H7 (cell line): Measurements from ENCODE around the gene NEK7. TPM values are rescaled to one million over a fixed set of nuclear protein-coding genes. Genes with fewer than 3 reads are reported as not detected.

Source experiments
- DNase-seq: peaks from one replicate; pipeline ENCODE4 v3.0.0; 2012
- H3K27me3 ChIP-seq: 2 replicates; pipeline ENCODE4 v1.6.0; 2011; ENCODE audit warnings: mild to moderate bottlenecking, low read length; ENCODE audit not compliant: control insufficient read depth, insufficient read depth
- H3K36me3 ChIP-seq: replicated peaks from 2 replicates; pipeline ENCODE4 v1.5.1; 2011; ENCODE audit warnings: low read length; ENCODE audit not compliant: control insufficient read depth, insufficient read depth
- H3K4me3 ChIP-seq: 2 replicates; pipeline ENCODE4 v1.5.1; 2011; ENCODE audit warnings: low read depth, mild to moderate bottlenecking, control low read depth, low read length, moderate library complexity; ENCODE audit not compliant: insufficient read depth
- total RNA-seq: library from RNA; depleted of rRNA; stranded (reverse); fragments of >200 nt; shearing (Covaris generic); gene quantifications from 2 replicates; pipeline ENCODE4 v1.2.3, GENCODE V29; 2014

Gene NEK7
- total RNA-seq, 1 experiment from 2014 or later, result 20.3 TPM

DNA sequence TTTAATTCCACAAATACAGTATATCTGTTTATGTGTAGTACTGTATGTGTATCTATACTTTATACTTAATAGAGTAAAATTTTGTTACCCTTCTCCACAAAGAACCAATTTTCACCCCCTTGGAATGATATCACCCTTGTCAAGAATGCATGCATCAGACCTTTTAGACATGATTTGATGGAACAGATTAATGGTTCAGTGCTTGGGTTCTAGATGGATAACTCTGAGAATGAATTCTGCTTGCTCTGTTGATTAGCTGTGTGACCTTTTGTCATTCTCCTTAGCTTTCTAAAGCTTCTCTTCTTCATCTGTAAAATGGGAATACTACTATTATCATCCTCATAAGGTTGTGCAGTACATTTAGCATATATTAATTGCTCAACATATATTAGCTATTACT is 105.1 kb downstream of the NEK7 start:
- H3K27me3 ChIP-seq, result no peaks in the 10 kb centered on the region; the same call in 1 of the 2 replicates
- H3K36me3 ChIP-seq, result no peaks in the 10 kb centered on the region
- no peak for DNase-seq
- no peak overlapping the region for H3K4me3 ChIP-seq

DNA sequence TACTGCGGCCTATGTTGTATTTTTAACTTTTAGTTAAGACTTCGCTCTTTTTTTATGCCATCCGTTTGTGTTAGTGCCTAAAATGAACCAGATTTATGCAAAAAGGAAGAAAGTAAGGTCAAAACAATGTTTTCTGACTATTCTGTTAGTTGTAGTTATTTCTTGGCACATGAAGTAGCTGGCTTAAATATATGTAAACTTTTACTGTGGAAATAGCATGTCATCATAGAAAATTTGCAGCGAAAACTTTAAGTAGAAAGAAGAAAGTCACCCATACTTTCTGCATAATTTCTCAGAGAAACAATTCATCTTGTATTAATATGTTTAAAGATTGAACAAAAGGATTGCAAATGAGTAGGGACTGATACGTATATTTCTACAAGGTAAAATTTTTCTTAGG is 106.4 kb downstream of the NEK7 start:
- DNase-seq, result no peak
- H3K36me3 ChIP-seq, result no peaks in the 10 kb centered on the region

DNA sequence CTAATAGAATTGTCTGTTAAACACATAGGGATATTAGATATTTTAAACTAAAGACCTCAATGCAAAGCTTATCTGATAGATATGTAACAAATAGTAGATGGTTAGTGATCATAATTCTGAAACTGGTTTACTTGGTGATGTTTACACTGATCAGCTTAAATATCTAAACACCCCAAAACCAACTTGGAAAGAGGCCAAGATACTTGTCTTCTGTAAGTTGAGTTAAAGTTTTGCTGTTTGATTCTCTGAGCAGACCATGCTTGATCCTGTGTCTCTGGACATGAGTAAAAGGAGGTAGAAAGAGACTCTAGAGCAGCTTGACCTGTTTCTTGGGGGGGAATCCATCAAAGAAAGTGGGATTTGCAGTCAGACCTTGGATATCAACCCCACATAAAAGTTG is 107.5 kb downstream of the NEK7 start:
- no peaks in the 10 kb centered on the region for H3K36me3 ChIP-seq
- no peak for DNase-seq
- H3K4me3 ChIP-seq, result no peak overlapping the region
- no peaks in the 10 kb centered on the region; the same call in 1 of the 2 replicates for H3K27me3 ChIP-seq

More for the DNA sequence above, 106.4 kb downstream of the NEK7 start:
- Histone ChIP-seq H3K27me3 (no peaks in the 10 kb centered on the region; the same call in 1 of the 2 replicates), H3K4me3 (no peak overlapping the region)

DNA sequence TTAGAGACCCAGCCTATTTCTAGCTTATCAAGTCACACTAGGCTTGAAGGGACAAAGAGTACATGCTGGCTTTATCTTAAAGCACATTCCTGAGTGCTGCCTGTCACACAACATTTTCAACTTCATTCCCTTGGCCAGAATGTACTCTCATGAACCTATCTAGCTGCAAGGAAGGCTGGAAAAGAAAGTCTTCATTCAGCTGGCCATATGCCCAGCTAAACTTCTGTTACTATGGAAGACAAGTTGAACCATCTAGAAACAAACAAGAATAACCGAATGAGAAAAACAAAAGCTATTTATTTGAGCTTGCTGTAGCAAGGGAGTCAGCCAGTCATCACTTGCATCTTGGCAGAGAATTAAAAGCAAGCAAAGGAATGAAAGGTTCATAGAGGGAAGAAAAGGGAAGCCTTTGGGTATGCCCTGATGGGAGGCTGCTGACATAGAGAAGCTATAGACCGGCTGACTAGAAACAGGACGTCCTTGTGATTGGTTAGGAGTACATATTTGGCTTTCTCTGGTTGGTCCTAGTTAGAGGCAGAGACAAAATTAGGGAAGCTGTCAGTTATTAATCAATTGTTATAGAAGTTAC is 108.4 kb downstream of the NEK7 start:
- Histone ChIP-seq H3K36me3 (no peaks in the 10 kb centered on the region), H3K27me3 (no peaks in the 10 kb centered on the region), H3K4me3 (no peak overlapping the region)
- no peak for DNase-seq

DNA sequence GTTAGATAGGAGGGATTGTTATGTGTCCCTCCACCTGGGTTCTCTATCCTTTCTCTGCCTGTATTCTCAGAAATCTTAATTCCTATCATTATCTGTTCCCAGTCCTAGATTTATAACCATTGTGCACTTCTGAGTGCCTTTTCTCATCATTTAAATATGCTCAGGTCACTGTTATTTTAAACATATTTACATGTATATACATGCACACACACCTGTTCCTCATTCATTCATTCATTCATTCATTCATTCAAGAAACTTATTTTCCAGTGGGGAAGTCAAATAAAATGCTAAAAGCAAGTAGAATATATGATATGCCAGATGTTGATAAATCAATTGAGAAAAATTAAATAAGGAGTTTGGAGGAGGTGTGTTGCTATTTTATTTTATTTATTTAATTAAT is 110.3 kb downstream of the NEK7 start:
- DNase-seq, result no peak
- no peaks in the 10 kb centered on the region for H3K36me3 ChIP-seq
- H3K4me3 ChIP-seq, result no peak overlapping the region
- no peaks in the 10 kb centered on the region for H3K27me3 ChIP-seq

DNA sequence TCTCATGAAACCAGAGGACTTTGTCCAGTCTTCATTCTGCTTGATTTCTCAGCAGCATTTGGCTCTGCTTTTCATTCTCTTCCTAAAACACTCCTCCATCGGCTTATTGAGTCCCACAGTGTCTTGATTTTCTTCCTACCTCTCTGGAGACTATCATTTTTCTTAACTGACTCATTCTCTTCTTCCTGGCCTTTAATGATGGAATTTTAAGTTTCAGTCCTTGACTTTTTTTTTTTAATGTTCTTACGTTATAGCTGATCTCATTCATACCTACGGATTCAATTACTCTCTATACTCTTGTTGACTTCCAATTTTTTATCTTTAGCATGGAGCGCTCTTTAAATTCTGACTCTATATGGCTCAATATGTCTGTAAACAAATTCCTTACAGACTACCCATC is 111.1 kb downstream of the NEK7 start:
- DNase-seq, result no peak
- H3K4me3 ChIP-seq, result no peak overlapping the region
- no peaks in the 10 kb centered on the region for H3K27me3 ChIP-seq
- H3K36me3 ChIP-seq, result no peaks in the 10 kb centered on the region

DNA sequence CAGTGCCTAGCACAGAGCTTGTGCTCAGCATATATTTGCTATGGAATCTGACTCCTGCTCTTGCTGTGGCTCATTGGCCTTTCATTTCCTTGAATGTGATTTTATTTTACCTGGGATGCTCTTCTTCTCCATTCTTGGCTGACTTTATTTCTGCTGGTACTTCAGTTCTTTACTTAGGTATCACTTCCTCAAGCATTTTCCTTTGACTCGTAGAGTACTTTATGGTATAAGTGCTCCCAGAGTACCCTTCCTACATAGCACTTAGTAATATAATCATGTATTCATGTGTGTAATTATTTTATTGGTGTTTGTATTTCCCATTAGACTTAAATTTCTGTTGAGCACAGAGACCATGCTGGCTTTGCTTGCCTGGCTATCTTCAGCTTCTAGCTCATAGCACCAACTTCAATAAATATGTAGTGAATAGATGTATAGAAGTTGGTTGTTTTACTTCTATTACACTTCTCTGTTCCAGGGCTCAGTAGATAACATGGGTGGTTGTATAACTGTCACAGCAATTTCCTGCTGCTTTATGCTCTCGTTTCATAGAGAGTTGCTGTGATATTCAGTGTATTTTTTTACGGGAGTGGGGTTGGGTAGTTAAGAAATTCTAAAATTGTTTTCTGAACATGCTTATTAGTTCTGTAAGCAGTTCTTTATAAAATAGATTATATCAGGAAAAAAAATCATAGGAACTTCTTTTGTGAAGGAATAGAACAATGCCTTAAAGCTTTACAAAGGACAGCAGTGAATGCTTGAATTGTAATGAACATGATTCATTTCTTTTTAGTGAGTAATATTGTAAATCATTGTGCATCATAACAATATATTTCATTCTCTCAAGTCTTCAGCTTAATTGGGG is 112.2 kb downstream of the NEK7 start:
- no peaks in the 10 kb centered on the region for H3K36me3 ChIP-seq
- H3K4me3 ChIP-seq, result no peak overlapping the region
- DNase-seq, result no peak
- H3K27me3 ChIP-seq, result no peaks in the 10 kb centered on the region

DNA sequence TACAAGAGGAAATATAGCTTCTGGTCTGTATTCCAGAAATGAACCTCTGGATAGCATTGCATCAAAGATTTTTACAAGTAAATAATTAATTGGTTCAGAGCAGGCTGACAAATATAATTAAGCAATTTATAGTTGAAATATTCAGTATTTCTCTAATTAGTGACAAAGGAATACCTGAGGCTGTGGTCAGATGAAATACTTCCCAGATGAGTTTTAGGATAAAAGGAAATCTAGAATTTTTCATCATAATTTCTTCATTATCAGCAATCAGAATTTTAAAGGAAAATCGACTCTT is 112.8 kb downstream of the NEK7 start:
- Histone ChIP-seq H3K36me3 (no peaks in the 10 kb centered on the region), H3K27me3 (no peaks in the 10 kb centered on the region), H3K4me3 (no peak overlapping the region)
- no peak for DNase-seq

DNA sequence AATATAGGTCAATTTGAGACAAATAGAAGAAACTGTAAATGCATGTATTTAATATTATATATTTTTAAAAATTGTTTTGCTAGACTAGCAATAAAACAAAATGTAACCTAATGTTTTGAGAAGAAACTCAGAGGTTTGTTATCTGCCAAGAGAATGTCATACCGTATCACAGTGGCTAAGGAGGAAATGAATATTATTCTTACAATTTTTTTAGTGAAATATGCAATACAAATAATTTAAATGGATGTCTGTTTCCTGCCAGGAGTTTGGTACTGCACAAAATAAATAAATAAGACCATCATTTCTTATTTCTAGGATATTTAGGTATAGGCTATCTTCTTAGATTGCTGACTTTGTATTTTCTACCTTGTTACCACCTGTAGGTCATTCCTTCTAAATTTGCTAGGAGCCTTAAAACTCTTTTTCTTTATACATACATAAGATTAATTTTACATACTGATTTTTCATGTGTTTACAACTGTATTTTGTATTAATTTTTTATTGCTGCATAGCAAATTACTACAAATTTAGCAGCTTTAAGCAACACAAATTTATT is 113.6 kb downstream of the NEK7 start:
- DNase-seq, result no peak
- Histone ChIP-seq H3K36me3 (no peaks in the 10 kb centered on the region), H3K4me3 (no peak overlapping the region), H3K27me3 (no peaks in the 10 kb centered on the region)

DNA sequence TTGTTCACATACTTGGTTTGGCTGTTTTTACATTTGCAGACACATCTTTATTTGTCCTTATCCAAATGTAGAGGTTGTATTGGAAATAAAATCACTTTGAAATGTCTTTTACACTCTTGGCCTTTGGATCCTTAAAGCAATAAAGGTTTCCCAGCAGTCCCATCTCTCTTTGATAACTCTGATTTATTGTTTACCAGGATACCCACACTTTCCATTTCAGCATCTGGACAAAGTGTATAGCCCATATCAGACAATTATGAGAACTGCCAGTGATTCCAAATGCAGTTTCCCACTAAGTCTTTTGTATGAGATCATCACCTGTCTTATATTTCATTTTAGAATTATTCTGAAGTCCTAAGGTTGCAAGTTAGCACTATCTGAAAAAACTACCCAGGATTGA is 114.7 kb downstream of the NEK7 start:
- no peak for DNase-seq
- Histone ChIP-seq H3K4me3 (no peak overlapping the region), H3K27me3 (no peaks in the 10 kb centered on the region), H3K36me3 (no peaks in the 10 kb centered on the region)

DNA sequence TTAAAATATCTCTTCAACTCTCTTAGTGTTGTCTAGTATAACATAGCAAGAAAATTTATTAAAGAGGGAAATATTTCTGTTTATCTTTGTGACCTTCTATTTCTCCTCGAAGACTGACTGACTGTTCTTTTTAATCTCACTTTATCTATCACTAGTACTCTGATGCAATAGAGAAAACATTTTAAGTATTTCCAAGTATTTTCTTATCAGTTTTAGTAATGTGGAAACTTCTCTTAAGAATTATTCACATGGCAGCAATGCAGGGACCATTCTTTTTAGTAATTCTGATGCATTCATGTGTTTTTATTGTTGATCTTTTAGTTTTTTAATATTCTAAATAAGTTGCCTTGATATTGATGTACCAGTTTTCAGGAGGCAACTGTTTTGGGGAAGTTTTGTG is 115.7 kb downstream of the NEK7 start:
- H3K27me3 ChIP-seq, result no peaks in the 10 kb centered on the region
- no peaks in the 10 kb centered on the region for H3K36me3 ChIP-seq
- DNase-seq, result no peak
- H3K4me3 ChIP-seq, result no peak overlapping the region

DNA sequence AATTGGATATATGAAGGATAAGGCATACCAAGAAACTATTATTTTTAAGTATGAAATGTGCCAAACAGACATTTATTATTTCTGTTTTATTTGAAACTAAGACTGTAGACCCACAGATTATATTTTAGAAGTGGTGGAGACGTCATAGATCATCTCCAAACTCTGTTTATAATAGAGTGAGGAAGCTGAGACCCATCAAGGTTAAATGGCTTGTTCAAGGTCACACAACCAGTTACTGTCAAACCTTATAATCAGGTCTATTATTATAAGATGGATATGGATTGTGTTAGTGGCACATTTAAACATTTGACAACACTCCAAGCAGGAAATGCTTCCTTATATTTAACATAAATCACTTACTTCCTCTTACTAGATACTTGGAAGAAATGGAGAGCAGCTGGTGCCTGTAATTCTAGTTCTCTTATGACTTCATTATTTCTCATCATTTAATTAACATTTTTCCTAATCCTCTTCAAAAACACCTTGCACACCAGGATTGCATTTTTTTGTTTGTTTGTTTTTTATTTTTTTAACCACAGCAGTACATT is 117.0 kb downstream of the NEK7 start:
- Histone ChIP-seq H3K36me3 (no peaks in the 10 kb centered on the region), H3K27me3 (no peaks in the 10 kb centered on the region), H3K4me3 (no peak overlapping the region)
- DNase-seq, result no peak

DNA sequence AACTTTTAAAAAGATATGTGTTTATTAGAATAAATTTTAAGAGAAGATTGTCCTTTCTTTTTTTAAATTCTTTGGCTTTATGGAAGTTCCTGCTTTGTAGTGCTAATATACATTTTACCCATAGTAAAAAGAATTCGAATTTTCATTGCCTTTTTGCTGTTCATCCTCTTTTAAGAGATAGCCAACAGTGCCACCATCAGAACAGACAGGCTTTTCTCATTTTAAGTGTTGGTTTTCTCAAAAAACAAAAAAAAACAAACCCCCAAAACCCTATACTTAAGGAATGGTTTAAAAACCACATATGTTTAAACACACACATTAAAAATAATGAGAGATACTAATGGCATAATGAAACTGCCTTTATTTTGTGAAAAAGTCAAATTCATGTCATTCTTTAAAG is 118.8 kb downstream of the NEK7 start:
- DNase-seq, result no peak
- H3K4me3 ChIP-seq, result no peak overlapping the region
- no peaks in the 10 kb centered on the region for H3K36me3 ChIP-seq
- no peaks in the 10 kb centered on the region for H3K27me3 ChIP-seq

DNA sequence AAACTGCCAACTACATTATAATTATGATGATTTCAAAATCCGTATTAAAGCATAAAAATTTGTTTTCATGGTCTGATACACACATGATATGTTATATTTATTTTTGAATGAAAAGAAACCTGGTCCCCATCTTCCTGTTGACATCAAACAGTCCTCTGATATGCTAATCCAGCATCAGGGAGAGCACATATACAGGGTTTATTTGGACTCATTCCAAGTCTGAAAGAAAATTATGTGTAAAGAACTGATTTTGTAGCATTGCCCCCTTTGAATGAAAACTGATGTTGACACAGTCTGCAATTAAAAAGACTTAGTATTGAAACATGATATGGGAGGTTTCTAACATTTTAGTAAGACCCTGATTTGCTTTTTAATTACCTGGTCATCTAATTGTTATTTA is 119.4 kb downstream of the NEK7 start:
- DNase-seq, result no peak
- no peaks in the 10 kb centered on the region for H3K27me3 ChIP-seq
- H3K36me3 ChIP-seq, result no peaks in the 10 kb centered on the region
- no peak overlapping the region for H3K4me3 ChIP-seq

DNA sequence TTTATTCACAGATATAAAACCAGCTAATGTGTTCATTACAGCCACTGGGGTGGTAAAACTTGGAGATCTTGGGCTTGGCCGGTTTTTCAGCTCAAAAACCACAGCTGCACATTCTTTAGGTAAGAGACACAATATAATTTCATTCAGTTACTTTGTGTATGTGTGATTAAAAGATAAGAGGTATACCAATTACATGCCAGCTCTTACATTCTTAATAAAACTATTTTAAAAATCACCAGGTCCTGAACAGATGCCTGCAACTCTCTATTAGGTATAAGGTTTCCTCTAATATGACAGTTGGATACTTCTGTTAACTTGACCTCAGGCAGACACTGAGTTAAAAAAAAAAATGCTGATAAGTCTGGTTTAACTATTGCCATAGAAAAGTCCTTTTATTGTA is 122.1 kb downstream of the NEK7 start:
- DNase-seq, result no peak
- H3K36me3 ChIP-seq, result no peaks in the 10 kb centered on the region
- no peak overlapping the region for H3K4me3 ChIP-seq
- H3K27me3 ChIP-seq, result no peaks in the 10 kb centered on the region
